ENCODE measurements around the gene MAGEB6. TPM values are rescaled to one million over a fixed set of nuclear protein-coding genes. Genes with fewer than 3 reads are reported as not detected.
"Not testable (repeated sequence)": the region's sequence is repeated elsewhere in the genome, so short reads cannot be mapped to it uniquely, and the experiment has no call there.

MAGEB6 gene, protein sequence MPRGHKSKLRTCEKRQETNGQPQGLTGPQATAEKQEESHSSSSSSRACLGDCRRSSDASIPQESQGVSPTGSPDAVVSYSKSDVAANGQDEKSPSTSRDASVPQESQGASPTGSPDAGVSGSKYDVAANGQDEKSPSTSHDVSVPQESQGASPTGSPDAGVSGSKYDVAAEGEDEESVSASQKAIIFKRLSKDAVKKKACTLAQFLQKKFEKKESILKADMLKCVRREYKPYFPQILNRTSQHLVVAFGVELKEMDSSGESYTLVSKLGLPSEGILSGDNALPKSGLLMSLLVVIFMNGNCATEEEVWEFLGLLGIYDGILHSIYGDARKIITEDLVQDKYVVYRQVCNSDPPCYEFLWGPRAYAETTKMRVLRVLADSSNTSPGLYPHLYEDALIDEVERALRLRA
- total RNA-seq (not detected), polyA plus RNA-seq (not detected)
- long read RNA-seq, donor 1: 0 reads
- long read RNA-seq, donor 2: 0 reads
- long read RNA-seq, donor 3: 0 reads
- long read RNA-seq, donor 4: 0 reads
- long read RNA-seq, donor 5: 0 reads
- long read RNA-seq, donor 6: 0 reads
- long read RNA-seq, donor 7: 0 reads
- long read RNA-seq, donor 8: 0 reads
- long read RNA-seq, donor 9: 0 reads
- long read RNA-seq, donor 10: 0 reads

DNA sequence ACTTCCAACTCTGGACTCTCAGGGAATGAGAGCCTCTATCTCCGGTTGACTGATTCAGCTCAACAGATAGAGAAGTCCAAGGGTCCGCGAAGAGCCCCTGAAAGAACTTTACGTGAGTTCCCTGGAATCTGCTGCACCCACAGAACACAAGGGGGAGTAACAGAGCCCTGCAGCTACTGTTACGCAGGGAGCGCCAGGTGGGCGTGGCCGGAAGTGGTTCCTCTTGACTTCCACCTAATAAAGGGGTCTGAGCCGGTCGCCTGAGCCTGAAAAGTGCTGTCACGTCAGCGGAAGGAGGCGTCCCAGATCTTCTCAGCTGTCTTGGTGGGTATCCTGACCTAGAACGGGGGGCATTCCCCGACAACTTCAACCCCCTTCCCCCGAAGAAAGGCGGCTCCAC is at the start of gene MAGEB6:
MAGEB6 (plus strand) TSS at position 237 of the 400 bp plus-strand sequence. CDS start 1,407 bp downstream, outside the sequence.
- intact Hi-C loops (cut with DNase I; ENCODE audit: low total_unique reads): no loop called here
- DNase-seq: no peak

DNA sequence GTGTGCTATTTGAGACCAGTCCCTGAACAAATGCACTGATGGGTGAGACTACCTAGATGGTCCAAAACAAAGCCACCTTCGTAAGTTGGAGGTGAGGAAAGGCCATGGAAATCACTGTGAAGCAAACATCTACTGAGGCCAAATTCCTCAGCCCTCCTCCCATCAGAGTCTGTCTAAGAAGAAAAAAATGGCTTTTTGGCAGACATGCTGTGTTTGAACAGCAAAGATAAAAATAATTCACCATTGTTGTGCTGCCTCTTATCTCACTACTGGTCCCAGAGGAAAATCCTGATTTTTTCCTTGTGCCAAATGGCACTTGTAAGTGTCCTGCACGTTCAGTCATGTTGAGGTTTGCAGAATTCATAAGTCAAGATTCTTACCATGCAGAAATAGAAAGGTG is 46.2 kb upstream of the MAGEB6 start:
- whole genome bisulfite sequencing, 5 donors: 9 to 26% (median 16%) methylated on average over 2 of the region's 2 CpGs
- no peaks in the 10 kb centered on the region for H3K27me3 ChIP-seq
- H3K4me1 ChIP-seq: no peaks in the 10 kb centered on the region
- intact Hi-C loops (cut with DNase I; ENCODE audit: low total_unique reads): no loop called here
- TF ChIP-seq POLR2A (IDR thresholded peaks at IDR 0.05) (no peak), POLR2AphosphoS5 (IDR thresholded peaks at IDR 0.05) (no peak), EP300 (IDR thresholded peaks at IDR 0.05) (no peak)
- TF ChIP-seq, protein P1, sequence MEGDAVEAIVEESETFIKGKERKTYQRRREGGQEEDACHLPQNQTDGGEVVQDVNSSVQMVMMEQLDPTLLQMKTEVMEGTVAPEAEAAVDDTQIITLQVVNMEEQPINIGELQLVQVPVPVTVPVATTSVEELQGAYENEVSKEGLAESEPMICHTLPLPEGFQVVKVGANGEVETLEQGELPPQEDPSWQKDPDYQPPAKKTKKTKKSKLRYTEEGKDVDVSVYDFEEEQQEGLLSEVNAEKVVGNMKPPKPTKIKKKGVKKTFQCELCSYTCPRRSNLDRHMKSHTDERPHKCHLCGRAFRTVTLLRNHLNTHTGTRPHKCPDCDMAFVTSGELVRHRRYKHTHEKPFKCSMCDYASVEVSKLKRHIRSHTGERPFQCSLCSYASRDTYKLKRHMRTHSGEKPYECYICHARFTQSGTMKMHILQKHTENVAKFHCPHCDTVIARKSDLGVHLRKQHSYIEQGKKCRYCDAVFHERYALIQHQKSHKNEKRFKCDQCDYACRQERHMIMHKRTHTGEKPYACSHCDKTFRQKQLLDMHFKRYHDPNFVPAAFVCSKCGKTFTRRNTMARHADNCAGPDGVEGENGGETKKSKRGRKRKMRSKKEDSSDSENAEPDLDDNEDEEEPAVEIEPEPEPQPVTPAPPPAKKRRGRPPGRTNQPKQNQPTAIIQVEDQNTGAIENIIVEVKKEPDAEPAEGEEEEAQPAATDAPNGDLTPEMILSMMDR (IDR thresholded peaks at IDR 0.05): no peak
- no peak overlapping the region for H3K4me3 ChIP-seq
- H3K36me3 ChIP-seq: no peaks in the 10 kb centered on the region
- DNase-seq: no peak
- no peak overlapping the region for H3K27ac ChIP-seq
- H3K9me3 ChIP-seq: no peaks in the 10 kb centered on the region

More for the DNA sequence above, at the start of gene MAGEB6:
- no peak within 1 kb of the TSS for H3K27ac ChIP-seq
- H3K9me3 ChIP-seq: no peaks in the 10 kb centered on the region
- WGBS, 5 donors: 81 to 89% (median 84%) methylated on average over 11 to 17 of the region's 17 CpGs
- no peaks in the 10 kb centered on the region for H3K36me3 ChIP-seq
- no peaks in the 10 kb centered on the region for H3K4me1 ChIP-seq
- TF ChIP-seq POLR2AphosphoS5 (IDR thresholded peaks at IDR 0.05) (no peak), POLR2A (IDR thresholded peaks at IDR 0.05) (no peak), EP300 (IDR thresholded peaks at IDR 0.05) (no peak)
- TF ChIP-seq, protein P1 (IDR thresholded peaks at IDR 0.05): no peak
- H3K27me3 ChIP-seq: no peaks in the 10 kb centered on the region
- H3K4me3 ChIP-seq: no peak within 1 kb of the TSS

DNA sequence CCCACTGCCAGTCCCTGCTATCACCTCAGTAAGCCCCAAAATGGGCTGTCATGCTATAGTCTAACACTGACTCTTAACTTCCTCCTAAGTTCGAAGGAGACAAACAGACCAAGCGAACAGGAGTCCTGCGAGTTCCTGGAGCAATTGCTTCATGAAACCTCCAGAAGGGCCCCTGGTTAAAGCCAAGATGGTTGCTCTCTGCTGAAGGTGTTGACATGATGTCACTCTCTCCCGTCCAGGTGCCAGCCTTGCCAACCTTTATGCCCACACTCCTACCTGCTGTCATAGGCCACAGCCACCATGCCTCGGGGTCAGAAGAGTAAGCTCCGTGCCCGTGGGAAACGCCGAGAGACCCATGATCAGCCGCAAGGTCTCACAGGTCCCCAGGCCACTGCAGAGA is 31.9 kb upstream of the MAGEB6 start, which contains the start of gene MAGEB6B:
MAGEB6B (plus strand) TSS at position 301 of the 400 bp plus-strand sequence; CDS start at position 301, 0 bp downstream.
- TF ChIP-seq, protein P1 (IDR thresholded peaks at IDR 0.05): no peak
- TF ChIP-seq EP300 (IDR thresholded peaks at IDR 0.05) (no peak), POLR2AphosphoS5 (IDR thresholded peaks at IDR 0.05) (no peak), POLR2A (IDR thresholded peaks at IDR 0.05) (no peak)
- WGBS, 5 donors: 82 to 95% (median 94%) methylated on average over 5 to 10 of the region's 10 CpGs
- Histone ChIP-seq H3K36me3 (no peaks in the 10 kb centered on the region), H3K27me3 (no peaks in the 10 kb centered on the region), H3K27ac (no peak within 1 kb of the TSS), H3K4me3 (no peak within 1 kb of the TSS), H3K9me3 (peaks cover 0 to 6% (median 0%) of the 10 kb centered on the region in 4 donors), H3K4me1 (no peaks in the 10 kb centered on the region)
- intact Hi-C loops (cut with DNase I; ENCODE audit: low total_unique reads): no loop called here
- no peak for DNase-seq

DNA sequence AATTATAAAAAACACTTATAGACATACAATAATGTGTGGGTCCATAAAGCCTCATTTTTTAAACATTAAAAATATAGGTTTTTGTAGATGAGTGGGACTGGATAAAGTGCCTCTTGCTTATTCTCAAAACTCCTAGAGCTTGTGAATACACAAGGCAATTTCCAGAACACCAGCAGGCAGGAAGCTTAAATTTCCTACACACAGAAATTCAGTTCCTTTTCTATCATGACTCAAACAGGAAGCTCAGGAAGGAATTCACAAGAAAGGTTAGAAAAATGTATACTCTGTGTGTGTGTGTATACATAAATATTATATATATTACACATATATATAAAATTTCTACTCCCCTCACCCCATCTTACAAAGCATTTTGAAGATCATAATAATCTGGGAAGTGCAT is 11.3 kb downstream of the MAGEB6 start:
- Histone ChIP-seq H3K9me3 (no peaks in the 10 kb centered on the region), H3K27ac (no peak overlapping the region), H3K4me1 (no peaks in the 10 kb centered on the region), H3K27me3 (no peaks in the 10 kb centered on the region), H3K4me3 (no peak overlapping the region), H3K36me3 (no peaks in the 10 kb centered on the region)
- intact Hi-C loops (cut with DNase I; ENCODE audit: low total_unique reads): no loop called here
- TF ChIP-seq POLR2AphosphoS5 (IDR thresholded peaks at IDR 0.05) (no peak), EP300 (IDR thresholded peaks at IDR 0.05) (no peak), POLR2A (IDR thresholded peaks at IDR 0.05) (no peak)
- TF ChIP-seq, protein P1 (IDR thresholded peaks at IDR 0.05): no peak
- no peak for DNase-seq

DNA sequence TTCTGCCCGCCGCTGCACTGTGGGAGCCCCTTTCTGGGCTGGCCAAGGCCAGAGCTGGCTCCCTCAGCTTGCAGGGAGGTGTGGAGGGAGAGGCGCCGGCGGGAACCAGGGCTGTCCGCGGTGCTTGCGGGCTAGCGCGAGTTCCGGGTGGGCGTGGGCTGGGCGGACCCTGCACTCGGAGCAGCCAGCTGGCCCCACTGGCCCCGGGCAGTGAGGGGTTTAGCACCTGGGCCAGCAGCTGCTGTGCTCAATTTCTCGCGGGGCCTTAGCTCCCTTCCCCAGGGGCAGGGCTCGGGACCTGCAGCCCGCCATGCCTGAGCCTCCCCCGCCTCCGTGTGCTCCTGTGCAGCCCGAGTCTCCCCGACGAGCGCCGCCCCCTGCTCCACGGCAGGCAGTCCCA is 12.5 kb downstream of the MAGEB6 start:
- H3K36me3 ChIP-seq; DNase-seq; H3K27ac ChIP-seq; H3K27me3 ChIP-seq; H3K9me3 ChIP-seq; H3K4me3 ChIP-seq; intact Hi-C loops (cut with DNase I; ENCODE audit: low total_unique reads); H3K4me1 ChIP-seq: not testable (repeated sequence)
- WGBS, 5 donors: 92 to 95% (median 94%) methylated on average over 15 to 27 of the region's 27 CpGs; no CpG with 5 or more reads in 1 of the 5 donors
